IMR-90 (cell line): ENCODE measurements around the gene PRPSAP1. TPM values are rescaled to one million over a fixed set of nuclear protein-coding genes. Genes with fewer than 3 reads are reported as not detected.

Experiments
- ATAC-seq: fragments of 200-7000 bp; cut with Tn5 transposase; 2 replicates; pipeline ENCODE4 v1.9.1; 2020; ENCODE audit warnings: low read depth, mild to moderate bottlenecking, moderate library complexity
- BruUV-seq: library from RNA; stranded (reverse); fragments of 400-500 nt; replicated peaks from 2 replicates; lab custom pipeline; 2021; lab: Mats Ljungman, UMichigan
- CTCF ChIA-PET: fragments of 300-600 bp; formaldehyde crosslinking; extraction: SDS; loops from one replicate; lab custom pipeline; 2021; ENCODE audit warnings: antibody characterized with exemption; lab: Yijun Ruan, JAX
- POLR2A ChIA-PET: fragments of 300-600 bp; sonication (Branson Sonifier 250); formaldehyde crosslinking; loops from one replicate; lab custom pipeline; 2022; ENCODE audit warnings: antibody characterized with exemption; ENCODE audit not compliant: unreplicated experiment; lab: Charles Lee
- DNase-seq: peaks from one replicate; pipeline ENCODE4 v3.0.0; 2013
- H2AFZ ChIP-seq: replicated peaks from 2 replicates; pipeline ENCODE3; 2013; ENCODE audit warnings: low read length, mild to moderate bottlenecking; ENCODE audit not compliant: poor library complexity
- H2AK5ac ChIP-seq: 2 replicates; pipeline ENCODE4 v1.6.1; 2013; ENCODE audit warnings: low read depth, low read length, inconsistent platforms
- H2AK9ac ChIP-seq: replicated peaks from 2 replicates; pipeline ENCODE3; 2013; ENCODE audit warnings: mild to moderate bottlenecking, low read depth, low read length, moderate library complexity; ENCODE audit not compliant: poor library complexity
- H2BK120ac ChIP-seq: 2 replicates; pipeline ENCODE4 v1.6.1; 2013; ENCODE audit warnings: low read depth, low read length, inconsistent platforms
- H2BK15ac ChIP-seq: 3 replicates; pipeline ENCODE4 v1.6.1; 2013; ENCODE audit warnings: low read depth, low read length, inconsistent platforms
- H2BK20ac ChIP-seq: 2 replicates; pipeline ENCODE4 v1.6.1; 2013; ENCODE audit warnings: low read depth, mild to moderate bottlenecking, inconsistent platforms, low read length, moderate library complexity
- H2BK5ac ChIP-seq: 2 replicates; pipeline ENCODE4 v1.6.1; 2013; ENCODE audit warnings: mild to moderate bottlenecking, low read depth, low read length, inconsistent platforms; ENCODE audit not compliant: poor library complexity, severe bottlenecking
- H3K14ac ChIP-seq: replicated peaks from 2 replicates; pipeline ENCODE4 v1.6.1; 2013; ENCODE audit warnings: low read depth, low read length, inconsistent platforms
- H3K18ac ChIP-seq: 2 replicates; pipeline ENCODE4 v1.6.1; 2013; ENCODE audit warnings: low read depth, low read length, control low read depth
- H3K23ac ChIP-seq: 2 replicates; pipeline ENCODE4 v1.6.1; 2013; ENCODE audit warnings: low read depth, low read length, inconsistent platforms
- H3K27ac ChIP-seq: 2 replicates; pipeline ENCODE4 v1.5.1; 2013; ENCODE audit warnings: mild to moderate bottlenecking, control low read depth, low read length; ENCODE audit not compliant: insufficient read depth
- H3K27me3 ChIP-seq: 2 replicates; pipeline ENCODE4 v1.6.1; 2013; ENCODE audit warnings: low read length; ENCODE audit not compliant: control insufficient read depth, insufficient read depth
- H3K36me3 ChIP-seq: 2 replicates; pipeline ENCODE4 v1.6.1; 2013; ENCODE audit warnings: low read length, mixed read lengths; ENCODE audit not compliant: control insufficient read depth, insufficient read depth
- H3K4ac ChIP-seq: 2 replicates; pipeline ENCODE4 v1.6.1; 2013; ENCODE audit warnings: low read depth, low read length, inconsistent platforms
- H3K4me1 ChIP-seq: 2 replicates; pipeline ENCODE4 v1.6.1; 2013; ENCODE audit warnings: low read length, mixed read lengths; ENCODE audit not compliant: control insufficient read depth, insufficient read depth
- H3K4me2 ChIP-seq: 2 replicates; pipeline ENCODE4 v1.6.1; 2013; ENCODE audit warnings: low read depth, mild to moderate bottlenecking, control low read depth, low read length, moderate library complexity
- H3K4me3 ChIP-seq: 2 replicates; pipeline ENCODE4 v1.5.1; 2013; ENCODE audit warnings: low read depth, mild to moderate bottlenecking, control low read depth, low read length, moderate library complexity; ENCODE audit not compliant: insufficient read depth
- H3K56ac ChIP-seq: 2 replicates; pipeline ENCODE4 v1.6.1; 2013; ENCODE audit warnings: low read length, inconsistent platforms; ENCODE audit not compliant: insufficient read depth; ENCODE audit errors: extremely low read depth
- H3K79me1 ChIP-seq, 2 experiments: 2 replicates each; pipeline ENCODE4 v1.6.1; 2013; ENCODE audit warnings: low read length in 2 of 2, inconsistent platforms in 1 of 2, low read depth in 1 of 2
- H3K9ac ChIP-seq: 2 replicates; pipeline ENCODE4 v1.6.1; 2013; ENCODE audit warnings: low read depth, low read length, control low read depth
- H3K9me1 ChIP-seq: 2 replicates; pipeline ENCODE4 v1.6.1; 2013; ENCODE audit warnings: low read length, inconsistent platforms; ENCODE audit not compliant: insufficient read depth
- H3K9me3 ChIP-seq: 2 replicates; pipeline ENCODE4 v1.6.1; 2013; ENCODE audit warnings: low read length; ENCODE audit not compliant: control insufficient read depth, insufficient read depth
- H4K20me1 ChIP-seq: 2 replicates; pipeline ENCODE4 v1.6.1; 2013; ENCODE audit warnings: low read length, inconsistent platforms; ENCODE audit not compliant: insufficient read depth
- H4K5ac ChIP-seq: 2 replicates; pipeline ENCODE4 v1.6.1; 2013; ENCODE audit warnings: mild to moderate bottlenecking, low read depth, low read length, control low read depth
- H4K8ac ChIP-seq, 2 experiments: 2 replicates each; pipeline ENCODE4 v1.6.1; 2013; ENCODE audit warnings: low read depth in 2 of 2, low read length in 2 of 2, control low read depth in 1 of 2, inconsistent platforms in 1 of 2
- H4K91ac ChIP-seq: 2 replicates; pipeline ENCODE4 v1.6.1; 2013; ENCODE audit warnings: low read depth, low read length, inconsistent platforms; ENCODE audit not compliant: insufficient read depth
- BHLHE40 ChIP-seq: fragments of 150-350 bp; IDR thresholded peaks from 2 replicates; pipeline ENCODE4 v1.6.1; 2016; ENCODE audit warnings: mild to moderate bottlenecking, low read depth, low read length
- CHD1 ChIP-seq: IDR thresholded peaks from 2 replicates; pipeline ENCODE4 v1.6.1; 2012; ENCODE audit warnings: low read depth, low read length, improper control_type of control experiment
- MAZ ChIP-seq: IDR thresholded peaks from 2 replicates; pipeline ENCODE4 v1.6.1; 2012; ENCODE audit warnings: low read depth, mild to moderate bottlenecking, low read length, improper control_type of control experiment, moderate library complexity, borderline replicate concordance
- RAD21 ChIP-seq: IDR thresholded peaks from 2 replicates; pipeline ENCODE4 v1.6.1; 2012; ENCODE audit warnings: low read length, improper control_type of control experiment
- WGBS, 2 experiments: methylation state at CpG; one replicate each; pipeline versions ENCODE4 v1.1.5 to v1.1.7; 2013; ENCODE audit warnings: missing lambda C conversion rate in 2 of 2; ENCODE audit not compliant: insufficient read length in 1 of 2; ENCODE audit errors: extremely low coverage in 2 of 2; 5-methylcytosine and 5-hydroxymethylcytosine counted together
- dilution Hi-C: fragments of 300-500 bp; cut with HindIII; formaldehyde crosslinking; loops from one replicate; pipeline ENCODE4 v1.14.3; 2018; ENCODE audit warnings: low sequenced_read_pairs; ENCODE audit not compliant: unreplicated experiment
- in situ Hi-C: fragments of 300-500 bp; cut with MboI; formaldehyde crosslinking; loops from 3 replicates; pipeline ENCODE4 v1.14.3; 2019; ENCODE audit warnings: low sequenced_read_pairs, inconsistent platforms, mixed read lengths
- intact Hi-C: fragments of 100-400 bp; cut with micrococcal nuclease; formaldehyde crosslinking; loops from 2 replicates; pipeline ENCODE4 v1.10.0; 2022
- polyA plus RNA-seq, 3 experiments: library from polyadenylated mRNA; depleted of rRNA; stranded (reverse); fragments of >200 nt; gene quantifications; 2 replicates each; pipeline ENCODE4 v1.2.3, GENCODE V29; 2012; ENCODE audit warnings: low replicate concordance in 1 of 3
- total RNA-seq: library from RNA; depleted of rRNA; stranded (reverse); fragments of >200 nt; gene quantifications from 2 replicates; pipeline ENCODE4 v1.2.3, GENCODE V29; 2012

Gene PRPSAP1
- total and polyA plus RNA-seq, 2 of the 4 experiments (the other 2 are of a cell fraction): 34.4 to 48.6 TPM

- Histone ChIP-seq H3K56ac (no peak overlapping the region), H2BK120ac (no peak overlapping the region), H3K9me1 (peaks cover 3% of the 10 kb centered on the region; the same call in 1 of the 2 replicates), H4K91ac (no peak overlapping the region), H3K18ac (no peak overlapping the region), H3K14ac (no peak overlapping the region), H3K4me2 (no peak overlapping the region), H2BK5ac (no peak overlapping the region), H2AK9ac (no peak overlapping the region), H3K27me3 (no peaks in the 10 kb centered on the region), H3K9ac (no peak overlapping the region), H2BK20ac (no peak overlapping the region), H2AFZ (no peak overlapping the region), H3K4ac (no peak overlapping the region), H4K5ac (no peak overlapping the region), H3K36me3 (peaks cover 50% of the 10 kb centered on the region), H4K8ac (no peak overlapping the region), H2AK5ac (no peak overlapping the region), H3K79me1 (peaks cover 19 to 28% of the 10 kb centered on the region in 2 experiments), H2BK15ac (no peak overlapping the region), H4K20me1 (no peaks in the 10 kb centered on the region), H3K4me3 (no peak overlapping the region), H3K27ac (no peak overlapping the region), H3K9me3 (no peaks in the 10 kb centered on the region), H3K4me1 (peaks cover 6% of the 10 kb centered on the region; the same call in 1 of the 2 replicates), H3K23ac (no peak overlapping the region)
- ChIA-PET POLR2A (no interaction called here), CTCF (interaction anchor here (0.6 kb wide), 1 partner anchor 204 kb away, joined by 3 read pairs; no protein-coding TSS in a partner anchor)
- no peak for ATAC-seq
- 96% methylated on average over 6 of the region's 7 CpGs; no CpG with 5 or more reads in 1 of the 2 experiments for WGBS, 2 experiments
- DNase-seq: no peak
- in situ Hi-C loops (no loop called here), dilution Hi-C loops (no loop called here), intact Hi-C loops (no loop called here)
- TF ChIP-seq RAD21: no peak
- TF ChIP-seq BHLHE40: no peak
- no peak for TF ChIP-seq CHD1
- TF ChIP-seq MAZ: no peak
- BruUV-seq: no TSS peak
Observed at GRCh38 chr17:76343106-76343505, 10.6 kb downstream of the PRPSAP1 start.
